ENCODE measurements around the gene PGR. TPM values are rescaled to one million over a fixed set of nuclear protein-coding genes. Genes with fewer than 3 reads are reported as not detected.

PGR gene
- total RNA-seq, 1 experiment from 2014 or later, result 0.24 TPM

- TF ChIP-seq CTCF (conservative IDR thresholded peaks at IDR 0.05; ENCODE audit: low read depth, low read length), result no peak
- BruUV-seq (replicated peaks), result no TSS peak
- POLR2A ChIA-PET (ENCODE audit: low non-redundant PET), result no interaction called here
- intact Hi-C loops (cut with micrococcal nuclease; ENCODE audit: unreplicated experiment), result no loop called here
- Histone ChIP-seq H3K4me3 (ENCODE audit: low read depth, low read length, poor library complexity, severe bottlenecking) (no peak overlapping the region), H3K9me3 (ENCODE audit: low read depth, low read length, poor library complexity, severe bottlenecking) (no peaks in the 10 kb centered on the region), H3K36me3 (ENCODE audit: insufficient read depth, low read length, poor library complexity, severe bottlenecking) (no peaks in the 10 kb centered on the region), H3K27ac (ENCODE audit: low read depth, low read length, poor library complexity, severe bottlenecking) (no peak overlapping the region), H3K27me3 (replicated peaks; ENCODE audit: insufficient read depth, low read depth, low read length, poor library complexity) (no peaks in the 10 kb centered on the region), H3K4me1 (ENCODE audit: insufficient read depth, low read length, poor library complexity, severe bottlenecking) (no peaks in the 10 kb centered on the region)
- CTCF ChIA-PET, result no interaction called here
- DNase-seq (ENCODE audit: low spot score), result no peak
Observed at GRCh38 chr11:101048479-101048878, 81.1 kb downstream of the PGR start.

GRCh38 chr11:101046947-101047346, 82.7 kb downstream of the PGR start:
- Histone ChIP-seq H3K27me3 (replicated peaks; ENCODE audit: insufficient read depth, low read depth, low read length, poor library complexity) (no peaks in the 10 kb centered on the region), H3K9me3 (ENCODE audit: low read depth, low read length, poor library complexity, severe bottlenecking) (no peaks in the 10 kb centered on the region), H3K27ac (ENCODE audit: low read depth, low read length, poor library complexity, severe bottlenecking) (no peak overlapping the region), H3K36me3 (ENCODE audit: insufficient read depth, low read length, poor library complexity, severe bottlenecking) (no peaks in the 10 kb centered on the region), H3K4me1 (ENCODE audit: insufficient read depth, low read length, poor library complexity, severe bottlenecking) (no peaks in the 10 kb centered on the region), H3K4me3 (ENCODE audit: low read depth, low read length, poor library complexity, severe bottlenecking) (no peak overlapping the region)
- no TSS peak for BruUV-seq (replicated peaks)
- TF ChIP-seq EZH2 (IDR thresholded peaks at IDR 0.05; ENCODE audit: borderline replicate concordance, low read depth, low read length, poor library complexity, severe bottlenecking) (no peak), CTCF (conservative IDR thresholded peaks at IDR 0.05; ENCODE audit: low read depth, low read length) (no peak)
- ChIA-PET CTCF (no interaction called here), POLR2A (ENCODE audit: low non-redundant PET) (no interaction called here)
- intact Hi-C loops (cut with micrococcal nuclease; ENCODE audit: unreplicated experiment), result no loop called here
- no peak for DNase-seq (ENCODE audit: low spot score)

GRCh38 chr11:101045415-101045814, 84.2 kb downstream of the PGR start:
- CTCF ChIA-PET, result no interaction called here
- POLR2A ChIA-PET (ENCODE audit: low non-redundant PET), result no interaction called here
- no peak for DNase-seq (ENCODE audit: low spot score)
- H3K27me3 ChIP-seq (replicated peaks; ENCODE audit: insufficient read depth, low read depth, low read length, poor library complexity), result no peaks in the 10 kb centered on the region
- no peaks in the 10 kb centered on the region for H3K9me3 ChIP-seq (ENCODE audit: low read depth, low read length, poor library complexity, severe bottlenecking)
- intact Hi-C loops (cut with micrococcal nuclease; ENCODE audit: unreplicated experiment), result no loop called here
- no peak for TF ChIP-seq CTCF (conservative IDR thresholded peaks at IDR 0.05; ENCODE audit: low read depth, low read length)
- no peak for TF ChIP-seq EZH2 (IDR thresholded peaks at IDR 0.05; ENCODE audit: borderline replicate concordance, low read depth, low read length, poor library complexity, severe bottlenecking)
- no peak overlapping the region for H3K4me3 ChIP-seq (ENCODE audit: low read depth, low read length, poor library complexity, severe bottlenecking)
- BruUV-seq (replicated peaks), result no TSS peak
- no peaks in the 10 kb centered on the region for H3K36me3 ChIP-seq (ENCODE audit: insufficient read depth, low read length, poor library complexity, severe bottlenecking)
- H3K4me1 ChIP-seq (ENCODE audit: insufficient read depth, low read length, poor library complexity, severe bottlenecking), result no peaks in the 10 kb centered on the region
- no peak overlapping the region for H3K27ac ChIP-seq (ENCODE audit: low read depth, low read length, poor library complexity, severe bottlenecking)
